RPMI8226 (cell line): Measurements from ENCODE around the gene MED13.
"Not testable (repeated sequence)": the region's sequence is repeated elsewhere in the genome, so short reads cannot be mapped to it uniquely, and the experiment has no call there.

ENCODE experiments used
- DNase-seq: peaks from one replicate; pipeline ENCODE4 v3.0.0-alpha.2; 2015

The MED13 gene

GRCh38 chr17:61904094-61904710, 160.9 kb downstream of the MED13 start:
- DNase-seq: no peak

- DNase-seq: no peak
These were observed 161.8 kb downstream of the MED13 start for GRCh38 chr17:61903251-61903650.

DNA sequence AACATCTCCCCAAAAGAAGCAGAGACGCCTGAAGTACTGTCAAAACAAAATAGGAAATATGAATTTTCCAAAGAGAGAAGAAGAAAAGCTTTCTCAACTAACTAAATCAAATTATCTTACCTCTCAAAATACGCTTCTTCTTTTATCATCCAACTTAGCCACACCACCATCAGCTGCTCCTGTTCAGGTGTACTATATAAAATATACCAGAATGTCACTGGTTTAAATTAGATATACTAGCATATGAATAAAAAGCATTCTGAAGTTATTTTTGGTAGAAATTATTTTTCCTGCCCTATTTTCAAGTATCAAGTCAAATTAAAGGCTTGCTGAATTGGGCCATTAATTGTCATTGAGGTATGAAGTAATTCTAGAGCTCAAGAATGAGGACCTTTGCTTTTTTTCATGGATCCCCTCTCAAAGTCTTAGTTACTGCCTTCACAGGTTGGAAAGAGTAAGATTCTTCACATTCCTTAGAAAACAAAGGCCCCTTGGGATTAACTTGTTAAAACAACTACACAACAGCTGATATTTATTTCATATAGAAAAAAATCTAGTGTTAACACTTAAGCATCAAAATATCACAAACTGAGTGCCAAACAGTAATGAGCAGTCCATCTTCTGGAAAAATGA, 167.4 kb downstream of the MED13 start:
- DNase-seq: no peak

DNA sequence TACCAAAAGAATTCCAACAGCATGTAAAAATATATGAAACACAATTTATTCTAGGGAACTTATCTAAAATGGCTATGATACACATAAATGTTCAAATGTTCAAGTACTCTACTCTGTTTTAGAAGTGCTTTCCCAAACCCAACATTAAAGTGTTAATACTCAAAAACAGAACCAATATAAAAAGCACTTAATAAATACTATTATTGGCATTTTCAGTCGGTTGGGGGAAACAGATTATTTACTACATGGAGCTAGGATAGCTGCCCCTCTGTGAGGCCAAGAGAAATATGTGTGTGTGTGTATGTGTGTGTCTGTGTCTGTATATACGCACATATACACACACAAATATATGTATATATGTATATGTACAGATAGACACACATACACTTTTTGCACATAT, 169.7 kb downstream of the MED13 start:
- DNase-seq: no peak

- DNase-seq: not testable (repeated sequence)
These were observed 170.8 kb downstream of the MED13 start for GRCh38 chr17:61894310-61894709.
